GM03348 (cell line): ENCODE measurements around the gene LIFR.

Experiments
- DNase-seq: peaks from one replicate; pipeline ENCODE4 v3.0.0; 2012; ENCODE audit warnings: low spot score

Gene LIFR

GRCh38 chr5:38509185-38509584, 47.3 kb downstream of the LIFR start:
- DNase-seq: peak; percentile 79

DNA sequence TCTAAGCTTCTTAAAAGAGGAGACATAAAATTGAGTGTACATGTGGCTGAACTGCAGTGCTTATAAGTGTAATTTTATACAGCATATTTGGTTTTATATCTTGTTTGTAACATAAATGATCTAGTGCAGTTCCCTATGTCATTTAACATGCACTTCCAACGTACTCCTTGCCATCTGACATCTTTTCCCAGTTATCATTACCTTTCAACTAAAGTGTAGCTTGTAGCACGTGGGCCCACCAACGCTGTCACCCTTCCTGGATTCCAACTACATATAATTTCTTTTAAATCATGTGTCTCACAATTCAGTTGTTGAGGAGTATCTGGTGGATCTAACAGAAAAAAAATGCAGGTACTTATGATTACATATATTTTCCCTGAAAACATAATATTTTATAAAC, 50.1 kb downstream of the LIFR start:
- DNase-seq: no peak

DNA sequence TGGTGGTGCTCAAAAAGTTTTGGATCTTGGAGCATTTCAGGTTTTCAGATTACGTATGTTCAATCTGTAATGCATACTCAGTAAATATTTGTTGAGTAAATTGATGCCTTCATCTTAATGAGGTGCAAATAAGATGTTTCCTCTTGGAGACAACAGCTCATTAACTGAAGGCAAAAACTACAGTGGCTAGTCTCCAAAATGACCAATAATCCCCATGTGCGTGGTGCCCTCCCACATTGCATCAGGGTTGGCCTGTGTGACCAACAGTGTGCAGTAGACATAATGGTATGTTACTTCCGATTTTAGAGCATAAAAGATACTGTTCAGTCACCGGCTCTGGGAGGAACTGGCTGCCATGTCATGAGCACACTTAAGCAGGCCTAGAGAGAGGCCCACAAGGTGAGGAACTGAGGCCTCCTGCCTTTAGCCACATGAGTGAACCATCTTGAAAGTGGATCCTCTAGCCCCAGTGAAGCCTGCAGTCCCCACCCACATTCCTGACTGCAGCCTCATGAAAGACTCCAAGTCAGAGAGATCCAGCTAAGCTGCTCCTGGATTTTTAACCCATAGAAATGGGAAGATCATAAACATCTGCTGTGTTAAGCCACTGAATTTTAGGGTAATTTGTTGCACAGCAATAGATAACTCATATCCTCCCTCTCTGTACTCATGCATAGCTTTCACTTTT, 55.7 kb downstream of the LIFR start:
- peak; percentile 60 for DNase-seq

DNA sequence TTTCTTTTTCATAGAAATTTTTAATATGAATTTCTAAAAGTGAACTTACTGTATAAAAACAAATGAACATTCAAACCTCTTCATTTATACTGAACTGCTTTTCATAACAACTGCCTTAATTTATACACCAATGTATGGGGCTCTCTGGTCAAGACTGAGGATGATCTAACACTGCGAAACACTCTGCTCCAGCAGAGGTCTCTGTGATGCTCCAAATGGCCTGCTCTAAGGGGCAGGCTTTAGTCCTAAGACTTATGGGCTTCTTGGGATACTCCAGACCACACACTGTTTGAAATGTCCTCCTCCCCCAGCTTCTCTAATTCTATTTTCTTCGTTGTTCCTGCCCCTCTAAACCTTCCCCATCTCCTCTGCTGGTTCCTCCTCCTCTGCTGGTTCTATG, 58.5 kb downstream of the LIFR start:
- DNase-seq: peak; percentile 6

DNA sequence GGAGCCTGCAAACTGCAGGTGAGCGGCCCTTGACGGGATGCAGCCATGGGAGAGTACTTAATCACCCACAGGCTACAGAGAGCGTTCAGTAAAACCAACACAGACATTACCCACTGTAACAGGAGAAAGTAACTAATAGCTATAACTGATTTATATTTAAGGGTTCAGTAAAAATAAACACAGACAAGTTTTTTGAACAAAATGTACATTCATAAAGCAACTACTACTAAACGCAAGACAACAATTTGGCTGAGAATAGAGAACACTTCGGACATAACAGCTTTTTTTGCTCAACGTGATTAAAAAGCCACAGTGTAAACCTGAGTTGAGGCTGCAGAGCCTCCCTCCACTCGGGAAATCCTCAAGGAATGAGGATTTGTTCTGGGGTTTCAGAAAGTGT, 61.7 kb downstream of the LIFR start:
- no peak for DNase-seq

DNA sequence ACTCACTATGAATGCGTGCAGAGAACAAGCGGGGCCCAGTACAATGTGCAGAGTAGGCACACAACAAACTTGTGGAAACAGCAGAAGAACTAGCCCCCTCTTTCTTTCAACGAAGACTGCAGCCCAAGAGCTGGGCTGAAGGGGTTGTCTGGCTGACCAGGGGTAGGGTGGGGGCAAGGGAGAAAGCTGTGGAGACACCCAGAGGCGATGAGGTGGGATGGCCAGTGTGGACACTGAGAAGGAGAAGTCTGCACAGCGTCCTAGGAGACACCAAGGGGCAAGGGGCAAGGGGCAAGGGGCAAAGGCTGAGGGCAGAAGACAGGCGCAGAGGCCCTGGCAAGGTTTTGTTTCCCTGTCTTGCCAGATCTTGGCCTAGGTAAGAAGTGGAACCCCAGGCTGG, 62.3 kb downstream of the LIFR start:
- no peak for DNase-seq

DNA sequence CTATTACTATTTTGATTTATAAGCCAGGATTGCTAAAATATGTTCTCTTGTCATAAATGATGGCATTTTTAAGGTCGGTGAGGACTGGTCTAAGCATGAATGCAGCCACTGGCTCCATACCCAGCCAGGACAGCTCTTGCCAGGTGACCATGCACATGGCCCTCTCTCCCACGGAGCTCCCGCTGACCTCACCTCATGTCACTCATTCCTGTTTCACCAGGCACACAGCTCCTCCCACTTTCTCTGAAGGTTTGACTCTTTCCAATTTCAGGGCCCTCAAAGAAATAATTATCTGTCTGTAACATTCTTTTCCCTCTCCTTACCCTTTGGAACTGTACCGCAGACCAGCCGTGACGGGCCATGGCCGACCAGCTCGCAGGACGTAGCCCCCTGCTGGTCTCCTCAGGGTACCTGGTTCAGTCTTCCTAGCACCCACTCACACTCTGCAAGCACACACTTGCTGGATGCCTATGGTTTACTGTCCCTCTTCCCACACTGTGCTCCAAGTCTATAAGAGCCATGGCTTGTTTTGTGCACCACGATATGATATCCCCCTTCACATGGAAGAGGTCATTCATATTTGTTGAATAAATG, 72.5 kb downstream of the LIFR start:
- DNase-seq: no peak

DNA sequence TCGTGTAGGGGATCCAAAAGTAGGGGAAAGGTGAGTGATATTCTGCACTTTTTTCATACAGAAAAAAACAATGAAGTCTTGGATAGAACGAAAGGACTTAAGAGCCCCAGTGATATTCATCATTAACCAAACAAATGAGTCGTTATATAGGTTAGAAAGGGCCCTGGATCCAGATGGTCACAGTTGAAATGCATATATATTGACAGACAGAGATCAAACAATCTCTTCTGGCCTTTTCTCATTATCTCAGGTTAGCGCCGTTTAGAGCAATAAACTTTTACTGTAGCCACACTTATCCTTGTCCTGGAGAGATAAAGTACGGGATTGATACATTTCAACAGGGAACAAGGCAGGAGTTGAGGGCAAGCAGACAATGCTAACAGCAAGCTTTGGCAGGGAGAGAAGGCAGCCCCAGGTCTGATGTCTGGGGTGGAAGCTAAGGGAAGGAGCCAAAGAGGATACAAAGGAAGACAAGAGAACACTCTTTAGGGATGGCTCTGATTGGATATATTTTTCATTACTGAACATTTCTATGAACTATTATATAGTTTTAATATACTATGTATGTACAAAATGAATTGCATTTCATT, 77.0 kb downstream of the LIFR start:
- no peak for DNase-seq

- no peak for DNase-seq
These were observed 77.6 kb downstream of the LIFR start for GRCh38 chr5:38478878-38479277.

DNA sequence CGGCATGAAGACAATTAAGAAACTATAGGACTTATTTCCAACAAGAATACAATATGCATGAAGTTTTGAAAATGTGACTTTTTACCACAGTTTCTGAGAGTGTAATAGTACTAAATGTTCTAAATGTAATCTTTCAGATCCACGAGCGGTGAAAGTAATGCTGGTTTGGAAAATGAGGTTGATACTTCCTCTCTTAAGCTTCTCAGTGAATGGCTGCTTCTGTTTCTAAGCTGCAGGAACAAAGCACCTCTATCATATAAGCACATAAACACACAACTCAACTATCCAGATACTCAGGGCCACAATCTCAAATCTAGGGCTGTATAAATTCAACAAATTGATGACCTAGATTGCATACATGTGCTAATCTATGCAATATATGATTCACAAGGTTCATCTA, 78.3 kb downstream of the LIFR start:
- no peak for DNase-seq

DNA sequence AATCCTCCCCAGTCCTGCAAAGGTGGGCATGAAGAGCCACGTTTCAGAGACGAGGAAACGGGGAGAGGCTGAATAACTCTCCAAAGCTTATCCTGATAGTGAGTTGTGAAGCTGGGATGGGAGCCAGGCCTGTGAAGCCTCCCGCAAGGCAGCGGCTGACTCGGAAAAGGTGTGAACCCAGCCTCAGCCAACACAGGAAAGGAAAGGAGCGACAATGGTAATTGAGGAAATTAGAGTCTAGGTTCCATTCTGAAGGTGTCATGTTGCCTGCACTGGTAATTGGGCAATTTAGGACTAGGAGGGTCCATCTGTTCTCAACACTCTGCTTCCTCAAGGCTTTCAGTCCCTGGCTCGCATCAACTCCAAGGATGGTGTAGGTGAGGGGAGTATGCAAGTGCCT, 83.4 kb downstream of the LIFR start:
- no peak for DNase-seq

GRCh38 chr5:38472541-38472940, 83.9 kb downstream of the LIFR start:
- no peak for DNase-seq

- DNase-seq: no peak
These were observed 84.7 kb downstream of the LIFR start for GRCh38 chr5:38471709-38472108.

GRCh38 chr5:38469707-38470267, 86.7 kb downstream of the LIFR start:
- no peak for DNase-seq

GRCh38 chr5:38468978-38469706, 87.3 kb downstream of the LIFR start:
- no peak for DNase-seq

- peak; percentile 91 for DNase-seq
These were observed 88.2 kb downstream of the LIFR start for GRCh38 chr5:38468202-38468673.

DNA sequence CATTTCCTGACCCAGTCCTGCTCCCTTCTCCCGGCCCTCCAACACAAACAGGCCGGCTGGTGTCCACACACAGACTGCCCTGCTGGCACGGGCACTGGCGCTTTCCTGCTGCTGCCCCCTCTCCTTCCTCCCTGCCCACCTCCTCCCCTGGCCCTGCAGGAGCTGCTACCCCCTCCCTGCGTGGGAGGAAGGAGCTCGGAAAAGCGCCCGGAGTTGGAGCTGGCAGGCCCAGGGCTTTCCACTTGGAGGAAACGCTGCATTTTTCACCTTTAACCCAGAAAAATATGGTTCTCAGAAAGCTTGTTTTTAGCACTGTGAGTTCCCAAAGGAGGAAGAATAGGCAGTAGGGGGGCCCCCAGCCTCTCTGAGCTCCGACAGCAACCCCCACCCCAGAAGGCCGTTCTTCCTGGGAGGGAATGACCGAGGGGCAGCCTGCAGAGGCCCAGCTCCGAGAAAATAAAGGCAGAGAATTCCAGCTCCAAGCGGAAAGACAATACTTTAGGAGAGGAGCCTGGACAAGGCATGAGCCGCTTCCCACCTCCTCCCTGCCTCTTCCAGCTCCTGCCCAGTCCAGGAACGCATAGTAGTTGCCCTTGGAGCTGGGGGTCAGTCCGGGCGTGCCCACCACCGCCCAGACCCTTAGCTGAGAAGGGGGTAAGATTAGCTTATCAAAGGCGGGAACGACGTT, 88.9 kb downstream of the LIFR start:
- DNase-seq: peak; percentile 66

GRCh38 chr5:38466424-38467189, 89.8 kb downstream of the LIFR start:
- peak; percentile 57 for DNase-seq

DNA sequence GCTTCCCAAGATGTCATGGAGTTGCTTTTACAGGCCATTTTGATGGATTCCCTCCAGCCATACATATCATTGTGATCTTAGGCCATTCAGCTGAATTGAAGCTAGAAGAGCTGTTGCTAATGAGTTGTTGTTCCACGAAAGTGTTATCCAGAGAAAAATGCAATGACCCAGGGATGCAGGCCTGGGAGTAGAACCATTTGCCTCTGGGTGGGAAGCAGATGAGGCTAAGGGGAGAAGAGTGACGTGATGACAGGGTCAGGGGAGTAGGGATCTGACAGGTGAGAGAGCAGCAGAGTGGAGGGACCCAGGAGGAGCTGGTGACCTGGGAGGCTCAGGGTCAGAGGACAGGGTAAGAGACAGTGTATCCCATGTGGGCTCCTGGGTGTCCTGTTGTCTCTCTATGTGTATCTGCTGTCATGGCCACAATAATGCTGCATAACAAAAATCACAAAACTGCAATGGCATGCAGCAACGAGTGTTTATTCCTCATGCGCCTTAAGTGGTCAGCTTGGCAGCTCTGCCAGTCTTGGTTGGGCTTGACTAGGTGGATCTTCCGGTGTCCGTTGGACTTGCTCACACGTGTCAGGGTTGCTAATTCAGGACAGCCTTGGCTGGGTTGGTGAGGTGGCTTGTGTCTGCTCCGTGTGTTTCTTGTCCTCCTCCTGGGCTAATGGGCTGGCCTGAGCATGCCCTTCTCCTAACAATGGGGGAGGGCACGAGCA, 90.6 kb downstream of the LIFR start:
- no peak for DNase-seq

DNA sequence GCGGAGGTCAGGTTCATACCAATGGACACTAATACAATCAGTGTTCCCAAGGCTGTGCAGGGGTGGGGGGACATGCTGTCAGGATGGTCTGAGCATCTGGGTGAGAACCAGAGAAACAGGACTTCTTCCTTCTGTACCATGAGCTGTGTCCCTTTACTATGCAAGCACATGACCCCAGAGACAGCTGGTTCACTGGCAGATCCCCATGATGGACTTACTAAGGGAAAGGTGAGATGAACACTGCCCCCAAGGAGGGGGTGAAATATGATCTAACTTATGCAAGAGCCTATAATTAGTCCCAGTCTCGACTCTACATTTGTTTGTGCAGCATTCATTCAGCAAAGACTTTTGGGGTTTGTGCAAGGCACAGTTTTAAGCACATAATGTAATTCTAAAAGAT, 91.4 kb downstream of the LIFR start:
- DNase-seq: no peak
